NCI-H2196 treated with DMSO at 0.1 percent for 48 hours (cell line): ENCODE measurements around the gene HAL.

Experiments used
- DNase-seq: peaks from one replicate; lab custom pipeline; 2025; ENCODE audit not compliant: unreplicated experiment; lab: John Stamatoyannopoulos, UW

HAL gene

DNA sequence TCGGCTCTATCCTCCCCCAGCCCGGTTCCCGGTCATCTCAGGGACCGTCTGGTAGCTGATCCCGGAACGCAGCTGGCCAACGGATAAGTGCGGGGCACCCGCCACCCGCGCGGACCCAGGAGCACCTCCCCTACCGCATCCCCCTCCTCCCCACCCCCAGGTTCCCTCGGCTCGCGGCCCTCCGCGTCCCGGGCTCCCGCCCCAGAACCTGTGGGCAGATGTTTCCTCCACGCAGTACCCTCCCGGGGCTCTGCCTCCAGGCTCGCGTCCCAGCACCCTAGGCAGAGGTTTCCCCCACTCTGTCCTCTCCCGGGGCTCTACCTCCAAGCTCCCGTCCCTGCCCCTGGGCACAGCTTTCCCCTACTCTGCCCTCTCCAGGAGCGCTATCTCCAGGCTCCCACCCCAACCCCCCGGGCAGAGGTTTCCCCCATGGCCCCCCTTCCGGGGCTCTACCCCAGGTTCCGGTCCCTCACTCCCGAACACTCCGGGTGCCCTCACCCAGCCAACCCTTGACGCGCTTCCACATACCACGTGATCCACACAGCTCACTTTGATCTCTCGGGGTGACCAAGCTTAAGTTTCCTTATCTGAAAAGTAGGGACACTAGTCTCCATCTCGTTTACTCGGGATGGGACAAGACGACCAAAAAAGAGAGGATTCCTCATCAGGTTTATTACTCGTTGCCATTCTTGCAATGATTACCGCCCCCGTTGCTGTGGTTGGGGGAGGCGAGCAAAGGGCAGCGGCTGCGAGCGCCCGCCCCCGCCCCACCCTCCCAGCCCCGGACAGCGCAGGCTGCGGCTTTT, 53.4 kb downstream of the HAL start, which contains the start of gene CCDC38:
Gene CCDC38, minus strand, starts transcription at position 91 of the 806 bp plus-strand sequence. CDS start 6,105 bp downstream, outside the sequence.
- peak; percentile 73 for DNase-seq

DNA sequence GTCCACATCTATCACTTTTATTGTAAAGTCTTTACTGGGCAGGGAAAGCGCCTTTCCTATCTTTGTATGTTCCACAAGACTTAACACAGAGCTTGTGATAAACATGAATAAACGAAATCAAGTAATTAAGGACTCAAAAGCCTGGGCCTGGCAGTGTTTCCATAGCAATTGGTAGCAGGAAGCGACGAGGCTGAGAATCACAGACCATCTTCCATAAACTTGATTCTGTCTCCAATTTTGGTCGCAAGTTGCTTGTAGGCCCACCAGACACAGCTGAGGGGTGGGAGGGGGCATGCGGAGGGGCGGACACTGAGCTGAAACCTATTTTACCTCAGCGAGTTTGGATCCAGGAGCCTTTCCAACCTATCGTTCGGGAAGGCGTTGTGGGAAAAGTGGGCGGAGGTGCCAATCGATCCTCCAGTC, 54.0 kb downstream of the HAL start:
- peak; percentile 45 for DNase-seq

DNA sequence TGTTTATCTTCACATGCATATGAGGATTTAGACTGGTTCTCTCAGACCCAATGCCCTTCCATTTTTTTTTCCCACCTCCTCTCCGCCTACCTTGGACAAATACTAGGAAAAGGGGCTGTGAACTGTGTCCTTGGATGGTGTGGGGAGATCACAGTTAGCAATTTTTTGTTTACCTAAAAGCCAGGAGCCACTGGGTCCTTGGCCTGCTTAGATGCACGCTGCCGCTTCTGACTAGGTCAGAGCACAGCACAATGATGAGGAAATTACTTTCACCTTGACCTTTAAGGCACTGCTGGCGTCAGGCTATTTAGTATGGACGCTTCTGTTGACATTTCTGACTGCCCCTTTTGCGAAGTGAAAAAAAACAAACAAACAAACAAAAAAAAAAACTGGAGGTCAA, 55.6 kb downstream of the HAL start:
- DNase-seq = no peak
